HG03039 (cell line): ENCODE data around the gene ZIC1.

Experiments
- ATAC-seq: cut with Tn5 transposase; IDR thresholded peaks from one replicate; pipeline ENCODE4 v1.9.1; 2021; ENCODE audit warnings: mild to moderate bottlenecking, moderate library complexity; ENCODE audit not compliant: unreplicated experiment

The ZIC1 gene

GRCh38 chr3:147409143-147410115, at the start of gene ZIC1:
ZIC1 (plus strand) TSS chr3:147409365; CDS start chr3:147410113, 748 bp downstream.
- ATAC-seq, result no peak

GRCh38 chr3:147360051-147360439, 49.1 kb upstream of the ZIC1 start:
- no peak for ATAC-seq

GRCh38 chr3:147360646-147361453, 48.3 kb upstream of the ZIC1 start:
- ATAC-seq, result no peak

GRCh38 chr3:147361454-147362420, 47.4 kb upstream of the ZIC1 start:
- no peak for ATAC-seq

GRCh38 chr3:147364771-147365170, 44.4 kb upstream of the ZIC1 start:
- no peak for ATAC-seq

- ATAC-seq, result no peak
Observed at GRCh38 chr3:147365196-147366115, 43.7 kb upstream of the ZIC1 start.

GRCh38 chr3:147367676-147368075, 41.5 kb upstream of the ZIC1 start:
- ATAC-seq, result no peak

GRCh38 chr3:147368151-147368550, 41.0 kb upstream of the ZIC1 start:
- ATAC-seq, result no peak

- no peak for ATAC-seq
Observed at GRCh38 chr3:147368561-147369221, 40.5 kb upstream of the ZIC1 start.

GRCh38 chr3:147369231-147369630, 39.9 kb upstream of the ZIC1 start:
- no peak for ATAC-seq

- no peak for ATAC-seq
Observed at GRCh38 chr3:147369661-147370123, 39.5 kb upstream of the ZIC1 start.

- no peak for ATAC-seq
Observed at GRCh38 chr3:147370349-147370748, 38.8 kb upstream of the ZIC1 start.

- ATAC-seq, result no peak
Observed at GRCh38 chr3:147371140-147371539, 38.0 kb upstream of the ZIC1 start.

GRCh38 chr3:147371771-147372340, 37.3 kb upstream of the ZIC1 start:
- no peak for ATAC-seq

- ATAC-seq, result no peak
Observed at GRCh38 chr3:147372525-147373027, 36.6 kb upstream of the ZIC1 start.

- no peak for ATAC-seq
Observed at GRCh38 chr3:147373301-147373700, 35.9 kb upstream of the ZIC1 start.

- ATAC-seq, result no peak
Observed at GRCh38 chr3:147377412-147378367, 31.5 kb upstream of the ZIC1 start.
